ENCODE data around the gene RAB38. TPM values are rescaled to one million over a fixed set of nuclear protein-coding genes. Genes with fewer than 3 reads are reported as not detected.

The RAB38 gene
- total RNA-seq, 3 donors from 2014 or later (not counting 1 experiment from before 2014, with no cell fraction given) = 4.0 to 10.9 (median 5.4) TPM

GRCh38 chr11:88193278-88193677 lies 18.0 kb upstream of the RAB38 start:
- TF ChIP-seq, protein P1, sequence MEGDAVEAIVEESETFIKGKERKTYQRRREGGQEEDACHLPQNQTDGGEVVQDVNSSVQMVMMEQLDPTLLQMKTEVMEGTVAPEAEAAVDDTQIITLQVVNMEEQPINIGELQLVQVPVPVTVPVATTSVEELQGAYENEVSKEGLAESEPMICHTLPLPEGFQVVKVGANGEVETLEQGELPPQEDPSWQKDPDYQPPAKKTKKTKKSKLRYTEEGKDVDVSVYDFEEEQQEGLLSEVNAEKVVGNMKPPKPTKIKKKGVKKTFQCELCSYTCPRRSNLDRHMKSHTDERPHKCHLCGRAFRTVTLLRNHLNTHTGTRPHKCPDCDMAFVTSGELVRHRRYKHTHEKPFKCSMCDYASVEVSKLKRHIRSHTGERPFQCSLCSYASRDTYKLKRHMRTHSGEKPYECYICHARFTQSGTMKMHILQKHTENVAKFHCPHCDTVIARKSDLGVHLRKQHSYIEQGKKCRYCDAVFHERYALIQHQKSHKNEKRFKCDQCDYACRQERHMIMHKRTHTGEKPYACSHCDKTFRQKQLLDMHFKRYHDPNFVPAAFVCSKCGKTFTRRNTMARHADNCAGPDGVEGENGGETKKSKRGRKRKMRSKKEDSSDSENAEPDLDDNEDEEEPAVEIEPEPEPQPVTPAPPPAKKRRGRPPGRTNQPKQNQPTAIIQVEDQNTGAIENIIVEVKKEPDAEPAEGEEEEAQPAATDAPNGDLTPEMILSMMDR (IDR thresholded peaks at IDR 0.05) = no peak
- no peaks in the 10 kb centered on the region for H3K4me1 ChIP-seq (ENCODE audit: control insufficient read depth, insufficient read depth, low read length)
- ATAC-seq (no peak), DNase-seq (no peak)
- H3K36me3 ChIP-seq (ENCODE audit: control insufficient read depth, insufficient read depth, low read length) = no peaks in the 10 kb centered on the region
- H3K9me3 ChIP-seq (ENCODE audit: control insufficient read depth, insufficient read depth, low read length) = peaks cover 2% of the 10 kb centered on the region
- no peak overlapping the region for H3K27ac ChIP-seq (ENCODE audit: low read length)
- H3K27ac Mint-ChIP-seq = no peak overlapping the region
- peaks cover 15 to 23% of the 10 kb centered on the region in 2 donors for H3K9me3 Mint-ChIP-seq
- no peak overlapping the region for H3K4me3 Mint-ChIP-seq
- intact Hi-C loops (cut with micrococcal nuclease) = no loop called here
- H3K27me3 Mint-ChIP-seq (ENCODE audit: low read depth in 2 of 2) = no peaks in the 10 kb centered on the region
- no peak overlapping the region for H3K4me3 ChIP-seq (ENCODE audit: low read length)
- peaks cover 38% of the 10 kb centered on the region for H3K36me3 Mint-ChIP-seq
- no peaks in the 10 kb centered on the region for H3K4me1 Mint-ChIP-seq
- H3K27me3 ChIP-seq (ENCODE audit: control insufficient read depth, insufficient read depth, low read length) = no peaks in the 10 kb centered on the region

- peaks cover 6% of the 10 kb centered on the region for H3K36me3 Mint-ChIP-seq
- H3K4me1 Mint-ChIP-seq = no peaks in the 10 kb centered on the region
- peaks cover 3 to 4% of the 10 kb centered on the region in 2 donors for H3K9me3 Mint-ChIP-seq
- no peak overlapping the region for H3K4me3 Mint-ChIP-seq
- H3K36me3 ChIP-seq (ENCODE audit: control insufficient read depth, insufficient read depth, low read length) = no peaks in the 10 kb centered on the region
- no peak overlapping the region for H3K4me3 ChIP-seq (ENCODE audit: low read length)
- H3K9me3 ChIP-seq (ENCODE audit: control insufficient read depth, insufficient read depth, low read length) = no peaks in the 10 kb centered on the region
- intact Hi-C loops (cut with micrococcal nuclease) = no loop called here
- H3K27ac ChIP-seq (ENCODE audit: low read length) = no peak overlapping the region
- H3K4me1 ChIP-seq (ENCODE audit: control insufficient read depth, insufficient read depth, low read length) = no peaks in the 10 kb centered on the region
- H3K27ac Mint-ChIP-seq = no peak overlapping the region
- TF ChIP-seq, protein P1 (IDR thresholded peaks at IDR 0.05) = no peak
- ATAC-seq = no peak
- WGBS (ENCODE audit: insufficient coverage) = 43% methylated on average over 2 of the region's 2 CpGs
- DNase-seq = no peak
- no peaks in the 10 kb centered on the region for H3K27me3 Mint-ChIP-seq (ENCODE audit: low read depth in 2 of 2)
- no peaks in the 10 kb centered on the region for H3K27me3 ChIP-seq (ENCODE audit: control insufficient read depth, insufficient read depth, low read length)
Measured at GRCh38 chr11:88188932-88189253, 13.7 kb upstream of the RAB38 start.

DNA sequence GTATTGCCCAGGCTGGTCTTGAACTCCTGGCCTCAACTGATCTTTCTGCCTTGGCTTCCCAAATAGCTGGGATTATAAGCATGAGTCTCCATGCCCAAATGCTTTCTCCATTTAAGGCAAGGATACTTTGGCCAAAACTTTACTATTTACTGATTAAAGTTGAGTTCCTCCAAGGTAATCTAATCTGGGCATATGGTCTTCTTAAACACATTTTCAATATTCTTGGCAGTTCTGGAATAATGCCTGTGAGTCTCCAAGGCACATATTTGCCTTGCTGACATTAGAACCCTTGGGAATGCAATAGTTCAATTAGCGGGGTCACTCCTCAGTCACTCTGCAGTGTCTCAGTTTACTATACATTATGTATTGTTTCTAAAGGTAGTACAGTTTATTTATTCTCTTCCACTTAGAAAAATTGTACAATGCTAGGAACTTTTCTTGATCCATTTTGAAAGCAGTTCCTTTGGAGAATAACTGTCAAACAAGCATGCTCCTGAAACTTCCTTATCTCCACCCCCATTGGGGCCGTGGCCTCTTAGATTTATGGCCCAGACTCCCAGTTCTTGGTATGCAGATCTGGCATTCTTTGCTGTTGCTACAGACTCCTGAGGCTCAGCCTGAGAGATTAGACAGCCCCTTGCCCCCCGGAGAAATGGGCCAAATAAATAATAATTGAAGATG lies 13.1 kb upstream of the RAB38 start:
- WGBS (ENCODE audit: insufficient coverage) = 41% methylated on average over 1 of the region's 3 CpGs
- no peaks in the 10 kb centered on the region for H3K36me3 ChIP-seq (ENCODE audit: control insufficient read depth, insufficient read depth, low read length)
- no peaks in the 10 kb centered on the region for H3K27me3 ChIP-seq (ENCODE audit: control insufficient read depth, insufficient read depth, low read length)
- intact Hi-C loops (cut with micrococcal nuclease) = no loop called here
- DNase-seq (no peak), ATAC-seq (no peak)
- peaks cover 3 to 4% of the 10 kb centered on the region in 2 donors for H3K9me3 Mint-ChIP-seq
- no peaks in the 10 kb centered on the region for H3K4me1 Mint-ChIP-seq
- H3K4me1 ChIP-seq (ENCODE audit: control insufficient read depth, insufficient read depth, low read length) = no peaks in the 10 kb centered on the region
- no peak overlapping the region for H3K27ac ChIP-seq (ENCODE audit: low read length)
- TF ChIP-seq, protein P1 (IDR thresholded peaks at IDR 0.05) = no peak
- no peak overlapping the region for H3K27ac Mint-ChIP-seq
- H3K27me3 Mint-ChIP-seq (ENCODE audit: low read depth in 2 of 2) = no peaks in the 10 kb centered on the region
- no peaks in the 10 kb centered on the region for H3K9me3 ChIP-seq (ENCODE audit: control insufficient read depth, insufficient read depth, low read length)
- H3K4me3 Mint-ChIP-seq = no peak overlapping the region
- H3K36me3 Mint-ChIP-seq = peaks cover 6% of the 10 kb centered on the region
- H3K4me3 ChIP-seq (ENCODE audit: low read length) = no peak overlapping the region

DNA sequence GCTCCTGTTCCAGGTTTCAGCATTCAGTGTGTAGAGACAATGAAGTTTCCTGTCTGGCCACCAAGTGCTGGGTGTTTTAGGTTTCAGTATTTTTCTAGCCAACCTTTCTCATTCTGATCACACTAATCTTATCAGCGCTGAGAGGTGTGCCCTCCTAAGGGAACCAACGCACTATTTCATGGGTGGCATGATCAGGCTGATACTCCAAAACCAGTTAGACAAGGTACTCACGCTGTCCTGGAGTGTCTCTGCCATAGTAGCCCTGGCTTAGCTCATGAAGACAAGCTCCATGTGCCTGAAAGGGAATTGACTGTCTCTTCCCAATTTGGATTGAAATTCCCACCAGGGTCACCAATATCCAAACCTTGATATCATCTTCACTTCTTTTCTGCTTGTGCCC lies 8.0 kb upstream of the RAB38 start:
- 89% methylated on average over 3 of the region's 3 CpGs for WGBS (ENCODE audit: insufficient coverage)
- Mint-ChIP-seq H3K27ac (no peak overlapping the region), H3K36me3 (peaks cover 6% of the 10 kb centered on the region), H3K4me3 (no peak overlapping the region), H3K27me3 (ENCODE audit: low read depth in 2 of 2) (no peaks in the 10 kb centered on the region), H3K4me1 (peaks cover 16 to 20% of the 10 kb centered on the region in 2 donors), H3K9me3 (peaks cover 0 to 4% of the 10 kb centered on the region in 2 donors)
- TF ChIP-seq, protein P1 (IDR thresholded peaks at IDR 0.05) = no peak
- intact Hi-C loops (cut with micrococcal nuclease) = no loop called here
- H3K27ac ChIP-seq (ENCODE audit: low read length) = no peak overlapping the region
- peaks cover 8% of the 10 kb centered on the region for H3K4me1 ChIP-seq (ENCODE audit: control insufficient read depth, insufficient read depth, low read length)
- no peak overlapping the region for H3K4me3 ChIP-seq (ENCODE audit: low read length)
- H3K27me3 ChIP-seq (ENCODE audit: control insufficient read depth, insufficient read depth, low read length) = no peaks in the 10 kb centered on the region
- DNase-seq = no peak
- no peaks in the 10 kb centered on the region for H3K36me3 ChIP-seq (ENCODE audit: control insufficient read depth, insufficient read depth, low read length)
- peak in 1 of 3 donors; percentile 17 for ATAC-seq
- H3K9me3 ChIP-seq (ENCODE audit: control insufficient read depth, insufficient read depth, low read length) = no peaks in the 10 kb centered on the region
